ENCODE measurements around the gene TENT5C. TPM values are rescaled to one million over a fixed set of nuclear protein-coding genes. Genes with fewer than 3 reads are reported as not detected.

Gene TENT5C
- total and polyA plus RNA-seq, 2 of the 8 experiments (the other 6 are each of a cell fraction or from before 2014, with no cell fraction given): 0.38 to 0.99 TPM

DNA sequence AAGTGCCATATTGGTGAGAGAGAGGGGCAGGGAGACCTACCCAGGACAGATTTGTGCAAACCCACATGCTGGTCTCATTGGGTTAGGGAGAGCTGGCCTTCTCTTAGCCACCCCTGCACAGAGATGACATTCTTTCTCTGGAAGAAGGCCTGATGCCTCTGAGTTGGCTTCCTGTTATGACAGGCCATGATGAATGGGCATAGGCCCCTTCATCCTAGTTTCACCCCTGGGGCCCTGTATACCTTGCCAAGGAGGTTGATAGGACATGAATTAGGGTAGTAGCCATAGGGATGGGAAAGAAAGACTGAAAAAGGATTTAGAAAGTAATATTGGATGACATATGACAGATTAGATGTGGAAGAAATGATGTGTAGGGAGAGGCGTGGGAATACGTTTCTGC lies 46.6 kb downstream of the TENT5C start:
- Histone ChIP-seq H3K4me2 (ENCODE audit: insufficient read depth in 1 of 2, low read depth in 2 of 2, low read length in 2 of 2) (no peak overlapping the region), H4K8ac (ENCODE audit: extremely low read depth, insufficient read depth, low read length) (no peak overlapping the region), H2AK5ac (ENCODE audit: low read depth, low read length) (no peak overlapping the region), H3K56ac (replicated peaks; ENCODE audit: insufficient read length, low read depth, low read length) (no peak overlapping the region), H4K5ac (ENCODE audit: insufficient read length, low read depth, low read length) (no peak overlapping the region), H2BK5ac (ENCODE audit: low read depth, low read length) (no peak overlapping the region), H3K4me3 (ENCODE audit: extremely low read depth in 1 of 4, insufficient read depth in 2 of 4, low read depth in 3 of 4, low read length in 4 of 4) (no peak overlapping the region), H2BK12ac (ENCODE audit: low read depth, low read length) (peak overlapping the region; percentile 43; the same call in 1 of the 2 replicates), H4K91ac (replicated peaks; ENCODE audit: insufficient read length, low read length) (no peak overlapping the region), H3K4ac (replicated peaks; ENCODE audit: insufficient read length, low read depth, low read length) (no peak overlapping the region), H2AFZ (ENCODE audit: low read length) (no peak overlapping the region), H3K9ac (replicated peaks in 1 of 4; ENCODE audit: extremely low read depth in 1 of 4, low read depth in 3 of 4, low read length in 3 of 4) (no peak overlapping the region), H2BK120ac (replicated peaks; ENCODE audit: low read depth, low read length) (no peak overlapping the region), H3K27me3 (replicated peaks in 1 of 4; ENCODE audit: control insufficient read depth in 3 of 4, extremely low read depth in 1 of 4, insufficient read depth in 3 of 4, low read length in 3 of 4) (no peaks in the 10 kb centered on the region; a peak in 1 of 7 replicates), H3K79me1 (ENCODE audit: low read depth, low read length) (no peaks in the 10 kb centered on the region), H3K14ac (ENCODE audit: insufficient read length) (no peak overlapping the region), H2BK20ac (ENCODE audit: low read length) (no peak overlapping the region), H4K20me1 (replicated peaks in 1 of 2; ENCODE audit: control insufficient read depth in 1 of 2, insufficient read depth in 2 of 2, low read length in 2 of 2) (no peaks in the 10 kb centered on the region), H3K79me2 (ENCODE audit: control insufficient read depth in 1 of 2, insufficient read depth in 2 of 2, low read length in 2 of 2) (no peaks in the 10 kb centered on the region), H3K4me1 (replicated peaks in 1 of 4; ENCODE audit: control insufficient read depth in 3 of 4, insufficient read depth in 4 of 4, low read length in 3 of 4) (peaks cover 0 to 4% (median 0%) of the 10 kb centered on the region in 4 experiments; a peak in 2 of 7 replicates), H3K9me3 (ENCODE audit: insufficient read depth in 2 of 2, low read depth in 1 of 2, low read length in 1 of 2) (no peaks in the 10 kb centered on the region), H2BK15ac (ENCODE audit: low read length) (peak overlapping the region; percentile 55; the same call in 1 of the 2 replicates), H3K36me3 (ENCODE audit: control insufficient read depth in 2 of 4, insufficient read depth in 4 of 4, low read length in 3 of 4) (no peaks in the 10 kb centered on the region), H3K23ac (ENCODE audit: insufficient read length) (no peak overlapping the region), H3K18ac (ENCODE audit: extremely low read depth, low read length) (no peak overlapping the region), H3K23me2 (ENCODE audit: low read depth, low read length) (no peaks in the 10 kb centered on the region), H3K27ac (ENCODE audit: low read depth, low read length) (no peak overlapping the region)
- DNase-seq (ENCODE audit: low read depth in 1 of 2, low spot score in 2 of 2) (no peak), FAIRE-seq (no peak)
- TF ChIP-seq RAD21 (IDR thresholded peaks at IDR 0.05 in 1 of 2, conservative IDR thresholded peaks at IDR 0.05 in 1 of 2; ENCODE audit: low read depth in 2 of 2, low read length in 2 of 2) (no peak), POLR2A (IDR thresholded peaks at IDR 0.05; ENCODE audit: control extremely low read depth in 1 of 2, low read depth in 2 of 2, low read length in 2 of 2) (no peak), YY1 (IDR thresholded peaks at IDR 0.05; ENCODE audit: low read depth, low read length) (no peak), JUN (IDR thresholded peaks at IDR 0.05; ENCODE audit: low read depth, low read length) (no peak), HDAC2 (IDR thresholded peaks at IDR 0.05; ENCODE audit: borderline replicate concordance in 1 of 2, low read depth in 2 of 2, low read length in 2 of 2) (no peak), BCL11A (IDR thresholded peaks at IDR 0.05; ENCODE audit: low read depth in 2 of 2, low read length in 2 of 2) (no peak), EP300 (IDR thresholded peaks at IDR 0.05; ENCODE audit: borderline replicate concordance in 1 of 2, low read depth in 2 of 2, low read length in 2 of 2) (no peak), ASH2L (IDR thresholded peaks at IDR 0.05; ENCODE audit: low read length) (no peak), POU5F1 (IDR thresholded peaks at IDR 0.05; ENCODE audit: low read depth, low read length) (no peak), BACH1 (IDR thresholded peaks at IDR 0.05; ENCODE audit: low read length) (no peak), NANOG (IDR thresholded peaks at IDR 0.05; ENCODE audit: insufficient read depth, low read depth, low read length, poor library complexity, severe bottlenecking) (no peak)
- TF ChIP-seq, protein P1, sequence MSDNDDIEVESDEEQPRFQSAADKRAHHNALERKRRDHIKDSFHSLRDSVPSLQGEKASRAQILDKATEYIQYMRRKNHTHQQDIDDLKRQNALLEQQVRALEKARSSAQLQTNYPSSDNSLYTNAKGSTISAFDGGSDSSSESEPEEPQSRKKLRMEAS (IDR thresholded peaks at IDR 0.05): no peak
- TF ChIP-seq, protein P2, sequence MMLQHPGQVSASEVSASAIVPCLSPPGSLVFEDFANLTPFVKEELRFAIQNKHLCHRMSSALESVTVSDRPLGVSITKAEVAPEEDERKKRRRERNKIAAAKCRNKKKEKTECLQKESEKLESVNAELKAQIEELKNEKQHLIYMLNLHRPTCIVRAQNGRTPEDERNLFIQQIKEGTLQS (IDR thresholded peaks at IDR 0.05; ENCODE audit: insufficient read depth, low read depth, low read length): no peak
- ChIA-PET POLR2A (ENCODE audit: partially characterized antibody) (no interaction called here), CTCF (ENCODE audit: partially characterized antibody) (interaction anchor here (1.4 kb wide), 1 partner anchor 23 kb away, joined by 4 read pairs; no protein-coding TSS in a partner anchor)
- 94 to 97% methylated on average over 2 of the region's 2 CpGs for WGBS, 2 experiments (ENCODE audit: extremely low coverage in 1 of 2, insufficient coverage in 1 of 2, insufficient read length in 1 of 2, insufficient replicate concordance in 2 of 2, low coverage in 1 of 2, low lambda C conversion rate in 2 of 2, missing lambda C conversion rate in 1 of 2)
